ENCODE results near the gene SH3BP4. TPM values are rescaled to one million over a fixed set of nuclear protein-coding genes. Genes with fewer than 3 reads are reported as not detected.
A peak's percentile ranks its signal among the peaks of the same experiment; 100 is the strongest.

Gene SH3BP4
- total RNA-seq, 1 donor, result 121 TPM

DNA sequence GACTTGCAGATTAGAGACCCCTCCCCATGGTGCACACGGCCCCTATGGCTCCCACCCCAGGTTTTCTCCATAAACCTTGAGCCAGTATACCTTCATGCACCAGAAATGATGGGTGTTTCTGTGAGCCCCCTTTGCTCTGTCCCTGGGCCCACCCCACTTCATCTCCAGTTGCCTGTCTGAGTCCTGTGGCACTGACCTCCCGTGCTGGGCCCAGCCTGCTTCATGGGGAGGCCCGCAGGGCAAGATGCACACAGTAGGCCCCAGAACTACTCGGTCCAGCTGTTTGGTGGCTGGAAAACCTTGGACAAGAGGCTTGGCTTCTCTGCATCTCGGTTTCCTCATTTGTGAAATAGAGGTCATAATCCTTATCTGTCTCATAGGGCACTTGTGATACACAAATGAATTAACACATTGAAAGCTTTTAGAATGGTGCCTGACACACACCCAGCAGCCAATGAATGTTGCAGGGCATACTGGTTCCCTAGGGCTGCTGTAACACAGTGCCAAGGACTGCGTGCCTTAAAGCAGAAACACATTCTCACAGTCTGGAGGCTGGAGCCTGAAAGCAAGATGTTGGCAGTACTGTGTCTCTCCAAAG is 58.4 kb downstream of the SH3BP4 start:
- Histone ChIP-seq H3K79me2 (ENCODE audit: insufficient read depth, low read length) (peaks cover 99% of the 10 kb centered on the region), H3K27ac (ENCODE audit: low read depth, low read length) (peak overlapping the region; percentile 7), H3K36me3 (ENCODE audit: insufficient read depth, low read length) (peaks cover 10% of the 10 kb centered on the region), H3K27me3 (ENCODE audit: insufficient read depth, low read length) (no peaks in the 10 kb centered on the region), H3K4me2 (ENCODE audit: insufficient read depth, low read length) (no peak overlapping the region), H4K20me1 (ENCODE audit: insufficient read depth, low read length) (peaks cover 82% of the 10 kb centered on the region), H2AFZ (ENCODE audit: low read length) (no peak overlapping the region), H3K4me1 (ENCODE audit: insufficient read depth, low read length) (peaks cover 15% of the 10 kb centered on the region), H3K9me3 (ENCODE audit: low read depth, low read length) (no peaks in the 10 kb centered on the region), H3K4me3 (ENCODE audit: insufficient read depth, low read length) (no peak overlapping the region)
- TF ChIP-seq CTCF (IDR thresholded peaks at IDR 0.05; ENCODE audit: extremely low read depth, low read depth, low read length), result no peak
- no peak for DNase-seq (ENCODE audit: insufficient read length, low spot score, missing footprints)

DNA sequence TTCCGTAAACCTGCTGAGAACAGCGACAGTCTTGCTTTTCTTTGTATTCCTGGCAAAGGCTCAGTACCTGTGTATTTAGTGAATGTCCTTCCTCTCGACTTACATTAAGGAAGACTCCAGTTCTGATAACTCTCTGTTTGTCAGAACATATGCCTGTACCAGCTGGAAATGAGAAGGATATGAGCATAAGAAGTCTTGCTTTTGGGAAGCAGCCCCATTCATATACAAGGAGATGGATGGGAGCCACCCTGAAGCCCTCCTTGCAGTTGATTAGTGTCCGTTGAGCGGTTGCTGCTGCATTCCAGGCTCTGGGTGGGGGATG is 59.8 kb downstream of the SH3BP4 start:
- no peaks in the 10 kb centered on the region for H3K27me3 ChIP-seq (ENCODE audit: insufficient read depth, low read length)
- no peaks in the 10 kb centered on the region for H3K9me3 ChIP-seq (ENCODE audit: low read depth, low read length)
- H3K4me2 ChIP-seq (ENCODE audit: insufficient read depth, low read length), result no peak overlapping the region
- peaks cover 79% of the 10 kb centered on the region for H4K20me1 ChIP-seq (ENCODE audit: insufficient read depth, low read length)
- no peak for DNase-seq (ENCODE audit: insufficient read length, low spot score, missing footprints)
- H3K4me1 ChIP-seq (ENCODE audit: insufficient read depth, low read length), result peaks cover 7% of the 10 kb centered on the region
- H3K27ac ChIP-seq (ENCODE audit: low read depth, low read length), result no peak overlapping the region
- peaks cover 16% of the 10 kb centered on the region for H3K36me3 ChIP-seq (ENCODE audit: insufficient read depth, low read length)
- no peak for TF ChIP-seq CTCF (IDR thresholded peaks at IDR 0.05; ENCODE audit: extremely low read depth, low read depth, low read length)
- H3K79me2 ChIP-seq (ENCODE audit: insufficient read depth, low read length), result peaks cover 99% of the 10 kb centered on the region
- H3K4me3 ChIP-seq (ENCODE audit: insufficient read depth, low read length), result no peak overlapping the region
- H2AFZ ChIP-seq (ENCODE audit: low read length), result no peak overlapping the region

DNA sequence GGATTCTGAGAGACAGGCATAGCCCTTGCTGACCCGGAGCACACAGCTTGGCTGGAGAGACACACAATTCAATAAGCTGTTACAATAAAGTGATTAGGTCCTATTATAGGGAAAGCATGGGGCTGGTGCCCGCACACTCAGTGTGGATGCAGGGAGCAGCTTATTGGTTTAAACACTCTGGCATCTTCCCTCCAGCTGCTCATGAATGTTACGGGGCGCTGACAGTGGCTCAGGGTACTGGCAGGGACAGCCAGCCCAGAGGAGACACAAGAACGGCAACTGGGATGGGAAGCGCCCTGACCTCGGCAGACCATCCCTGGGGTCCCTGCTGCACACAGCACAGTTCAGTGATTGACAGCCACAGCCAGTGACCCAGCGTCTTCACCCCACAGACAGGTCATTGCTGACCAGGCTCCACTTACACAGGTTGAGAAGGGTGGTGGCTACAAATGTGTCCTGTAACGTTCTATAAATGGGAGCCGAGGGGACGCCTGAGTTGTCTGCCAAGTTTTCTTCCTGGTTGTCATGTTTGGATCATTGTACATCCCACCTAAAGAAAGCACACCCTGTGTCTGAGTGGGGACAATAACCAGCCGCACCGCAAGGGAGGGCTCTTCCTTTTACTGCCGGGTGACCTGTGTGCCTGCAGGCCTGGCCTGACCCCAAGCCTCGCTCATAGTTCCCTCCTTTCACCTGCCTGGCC is 60.3 kb downstream of the SH3BP4 start:
- no peak for TF ChIP-seq CTCF (IDR thresholded peaks at IDR 0.05; ENCODE audit: extremely low read depth, low read depth, low read length)
- no peak overlapping the region for H3K27ac ChIP-seq (ENCODE audit: low read depth, low read length)
- H3K4me3 ChIP-seq (ENCODE audit: insufficient read depth, low read length), result no peak overlapping the region

GRCh38 chr2:235017441-235017840 is 65.6 kb downstream of the SH3BP4 start:
- Histone ChIP-seq H3K79me2 (ENCODE audit: insufficient read depth, low read length) (peaks cover 84% of the 10 kb centered on the region), H3K4me1 (ENCODE audit: insufficient read depth, low read length) (peaks cover 27% of the 10 kb centered on the region), H4K20me1 (ENCODE audit: insufficient read depth, low read length) (peaks cover 32% of the 10 kb centered on the region), H3K4me2 (ENCODE audit: insufficient read depth, low read length) (no peak overlapping the region), H3K27ac (ENCODE audit: low read depth, low read length) (no peak overlapping the region), H3K4me3 (ENCODE audit: insufficient read depth, low read length) (no peak overlapping the region), H2AFZ (ENCODE audit: low read length) (no peak overlapping the region), H3K9me3 (ENCODE audit: low read depth, low read length) (no peaks in the 10 kb centered on the region), H3K36me3 (ENCODE audit: insufficient read depth, low read length) (peaks cover 22% of the 10 kb centered on the region), H3K27me3 (ENCODE audit: insufficient read depth, low read length) (no peaks in the 10 kb centered on the region)
- TF ChIP-seq CTCF (IDR thresholded peaks at IDR 0.05; ENCODE audit: extremely low read depth, low read depth, low read length), result no peak
- peak; percentile 44 for DNase-seq (ENCODE audit: insufficient read length, low spot score, missing footprints)

More for the DNA sequence above, 60.3 kb downstream of the SH3BP4 start:
- Histone ChIP-seq H3K4me1 (ENCODE audit: insufficient read depth, low read length) (peaks cover 7% of the 10 kb centered on the region), H3K27me3 (ENCODE audit: insufficient read depth, low read length) (no peaks in the 10 kb centered on the region), H2AFZ (ENCODE audit: low read length) (no peak overlapping the region), H3K4me2 (ENCODE audit: insufficient read depth, low read length) (no peak overlapping the region), H3K9me3 (ENCODE audit: low read depth, low read length) (no peaks in the 10 kb centered on the region), H4K20me1 (ENCODE audit: insufficient read depth, low read length) (peaks cover 74% of the 10 kb centered on the region), H3K79me2 (ENCODE audit: insufficient read depth, low read length) (peaks cover 99% of the 10 kb centered on the region), H3K36me3 (ENCODE audit: insufficient read depth, low read length) (peaks cover 16% of the 10 kb centered on the region)
- DNase-seq (ENCODE audit: insufficient read length, low spot score, missing footprints), result peak; percentile 72

All from osteoblast (primary cell).